Mammary epithelial cell (primary cell): ENCODE results near the gene EMILIN2.
"Not testable (repeated sequence)": the region's sequence is repeated elsewhere in the genome, so short reads cannot be mapped to it uniquely, and the experiment has no call there.

ENCODE experiments used
- CTCF ChIP-seq, 2 donors: IDR thresholded peaks in 1 of 2; conservative IDR thresholded peaks in 1 of 2; 2 replicates each; pipeline ENCODE4 v1.5.1; 2011 to 2012; ENCODE audit warnings: inconsistent platforms in 2 of 2, low read length in 2 of 2, mild to moderate bottlenecking in 2 of 2, control low read depth in 1 of 2, low read depth in 1 of 2; ENCODE audit not compliant: insufficient read depth in 1 of 2; ENCODE audit errors: extremely low read depth in 1 of 2
- EZH2 ChIP-seq: IDR thresholded peaks from 2 replicates; pipeline ENCODE4 v1.6.1; 2012; ENCODE audit warnings: low read length, inconsistent platforms, borderline replicate concordance

GRCh38 chr18:2866465-2866864 is 19.7 kb downstream of the EMILIN2 start:
- not testable (repeated sequence) for TF ChIP-seq CTCF (conservative IDR thresholded peaks at IDR 0.05 in 1 of 2, IDR thresholded peaks at IDR 0.05 in 1 of 2; ENCODE audit: extremely low read depth in 1 of 2, insufficient read depth in 1 of 2, low read depth in 1 of 2, low read length in 2 of 2); EZH2
